A673 (cell line): ENCODE results near the gene CFAP97. TPM values are rescaled to one million over a fixed set of nuclear protein-coding genes. Genes with fewer than 3 reads are reported as not detected.

Experiments
- BruUV-seq: library from RNA; stranded (reverse); fragments of 400-500 nt; replicated peaks from 2 replicates; lab custom pipeline; 2021; lab: Mats Ljungman, UMichigan
- CTCF ChIA-PET: fragments of 300-600 bp; sonication (Branson Sonifier 250); formaldehyde crosslinking; loops from one replicate; lab custom pipeline; 2022; ENCODE audit warnings: antibody characterized with exemption; lab: Charles Lee
- POLR2A ChIA-PET: fragments of 300-600 bp; sonication (Branson Sonifier 250); formaldehyde crosslinking; loops from one replicate; lab custom pipeline; 2022; ENCODE audit warnings: antibody characterized with exemption; ENCODE audit not compliant: low non-redundant PET; lab: Charles Lee
- DNase-seq: peaks from one replicate; pipeline ENCODE4 v3.0.0-alpha.2; 2015; ENCODE audit warnings: low spot score
- H3K27ac ChIP-seq: fragments of 200-600 bp; sonication (generic); 2 replicates; pipeline ENCODE4 v1.5.1; 2016; ENCODE audit warnings: mixed run types, low read depth, mild to moderate bottlenecking, mixed read lengths, antibody characterized with exemption, low read length; ENCODE audit not compliant: poor library complexity, severe bottlenecking
- H3K27me3 ChIP-seq: fragments of 200-600 bp; sonication (generic); replicated peaks from 2 replicates; pipeline ENCODE4 v1.6.1; 2017; ENCODE audit warnings: mixed run types, low read depth, mild to moderate bottlenecking, mixed read lengths, antibody characterized with exemption, low read length; ENCODE audit not compliant: insufficient read depth, poor library complexity
- H3K36me3 ChIP-seq: fragments of 200-600 bp; sonication (generic); 2 replicates; pipeline ENCODE4 v1.6.1; 2016; ENCODE audit warnings: mixed run types, mild to moderate bottlenecking, mixed read lengths, antibody characterized with exemption, low read length; ENCODE audit not compliant: insufficient read depth, poor library complexity, severe bottlenecking
- H3K4me1 ChIP-seq: fragments of 200-600 bp; sonication (generic); 2 replicates; pipeline ENCODE4 v1.6.1; 2017; ENCODE audit warnings: mixed run types, mild to moderate bottlenecking, mixed read lengths, antibody characterized with exemption, low read length; ENCODE audit not compliant: insufficient read depth, poor library complexity, severe bottlenecking
- H3K4me3 ChIP-seq: fragments of 200-600 bp; sonication (generic); 2 replicates; pipeline ENCODE4 v1.5.1; 2016; ENCODE audit warnings: low read depth, mixed run types, mild to moderate bottlenecking, mixed read lengths, low read length; ENCODE audit not compliant: poor library complexity, severe bottlenecking
- H3K9me3 ChIP-seq: fragments of 200-600 bp; sonication (generic); 2 replicates; pipeline ENCODE4 v1.6.1; 2016; ENCODE audit warnings: mixed run types, low read depth, mild to moderate bottlenecking, mixed read lengths, antibody characterized with exemption, low read length; ENCODE audit not compliant: poor library complexity, severe bottlenecking
- CTCF ChIP-seq: fragments of 300-800, 200-600 bp; sonication (generic); conservative IDR thresholded peaks from 2 replicates; pipeline ENCODE4 v1.5.1; 2017; ENCODE audit warnings: low read depth, mild to moderate bottlenecking, antibody characterized with exemption, low read length, moderate library complexity, mixed read lengths
- EZH2 ChIP-seq: fragments of 200-600 bp; sonication (generic); IDR thresholded peaks from 2 replicates; pipeline ENCODE4 v1.6.1; 2017; ENCODE audit warnings: borderline replicate concordance, low read depth, mild to moderate bottlenecking, mixed read lengths, antibody characterized with exemption, low read length; ENCODE audit not compliant: poor library complexity, severe bottlenecking
- intact Hi-C: fragments of 100-400 bp; cut with micrococcal nuclease; formaldehyde crosslinking; loops from one replicate; pipeline ENCODE4 v1.10.0; 2022; ENCODE audit not compliant: unreplicated experiment
- total RNA-seq: library from RNA; stranded (reverse); gene quantifications from 2 replicates; pipeline ENCODE4 v1.2.3, GENCODE V29; 2021

Gene CFAP97
- total RNA-seq, 1 experiment from 2014 or later, result 28.9 TPM

GRCh38 chr4:185141777-185142176, 62.0 kb downstream of the CFAP97 start:
- no peaks in the 10 kb centered on the region for H3K36me3 ChIP-seq
- intact Hi-C loops, result no loop called here
- H3K27me3 ChIP-seq, result no peaks in the 10 kb centered on the region
- ChIA-PET POLR2A (no interaction called here), CTCF (no interaction called here)
- BruUV-seq, result no TSS peak
- TF ChIP-seq EZH2 (no peak), CTCF (no peak)
- no peaks in the 10 kb centered on the region for H3K4me1 ChIP-seq
- H3K9me3 ChIP-seq, result no peaks in the 10 kb centered on the region
- no peak overlapping the region for H3K4me3 ChIP-seq
- H3K27ac ChIP-seq, result no peak overlapping the region
- DNase-seq, result no peak

GRCh38 chr4:185139736-185140135, 64.1 kb downstream of the CFAP97 start:
- Histone ChIP-seq H3K9me3 (no peaks in the 10 kb centered on the region), H3K4me3 (no peak overlapping the region), H3K27ac (no peak overlapping the region), H3K27me3 (no peaks in the 10 kb centered on the region), H3K36me3 (no peaks in the 10 kb centered on the region), H3K4me1 (no peaks in the 10 kb centered on the region)
- ChIA-PET POLR2A (interaction anchor here (0.6 kb wide), 1 partner anchor 54 kb away, joined by 4 read pairs; no protein-coding TSS in a partner anchor), CTCF (interaction anchor here (0.7 kb wide), 1 partner anchor 44 kb away, joined by 3 read pairs; no protein-coding TSS in a partner anchor)
- BruUV-seq, result no TSS peak
- DNase-seq, result no peak
- intact Hi-C loops, result loop anchor here (10.0 kb wide), 1 partner anchor 875 kb away; no protein-coding TSS in a partner anchor
- TF ChIP-seq CTCF (no peak), EZH2 (no peak)

GRCh38 chr4:185138161-185138560, 65.6 kb downstream of the CFAP97 start:
- Histone ChIP-seq H3K9me3 (no peaks in the 10 kb centered on the region), H3K27ac (no peak overlapping the region), H3K36me3 (no peaks in the 10 kb centered on the region), H3K27me3 (no peaks in the 10 kb centered on the region), H3K4me3 (no peak overlapping the region), H3K4me1 (no peaks in the 10 kb centered on the region)
- no peak for DNase-seq
- intact Hi-C loops, result loop anchor here (10.0 kb wide), 1 partner anchor 873 kb away; no protein-coding TSS in a partner anchor
- no TSS peak for BruUV-seq
- POLR2A ChIA-PET, result no interaction called here
- CTCF ChIA-PET, result no interaction called here
- no peak for TF ChIP-seq EZH2
- TF ChIP-seq CTCF, result no peak
